ENCODE measurements around the gene FMNL1.

The FMNL1 gene

DNA sequence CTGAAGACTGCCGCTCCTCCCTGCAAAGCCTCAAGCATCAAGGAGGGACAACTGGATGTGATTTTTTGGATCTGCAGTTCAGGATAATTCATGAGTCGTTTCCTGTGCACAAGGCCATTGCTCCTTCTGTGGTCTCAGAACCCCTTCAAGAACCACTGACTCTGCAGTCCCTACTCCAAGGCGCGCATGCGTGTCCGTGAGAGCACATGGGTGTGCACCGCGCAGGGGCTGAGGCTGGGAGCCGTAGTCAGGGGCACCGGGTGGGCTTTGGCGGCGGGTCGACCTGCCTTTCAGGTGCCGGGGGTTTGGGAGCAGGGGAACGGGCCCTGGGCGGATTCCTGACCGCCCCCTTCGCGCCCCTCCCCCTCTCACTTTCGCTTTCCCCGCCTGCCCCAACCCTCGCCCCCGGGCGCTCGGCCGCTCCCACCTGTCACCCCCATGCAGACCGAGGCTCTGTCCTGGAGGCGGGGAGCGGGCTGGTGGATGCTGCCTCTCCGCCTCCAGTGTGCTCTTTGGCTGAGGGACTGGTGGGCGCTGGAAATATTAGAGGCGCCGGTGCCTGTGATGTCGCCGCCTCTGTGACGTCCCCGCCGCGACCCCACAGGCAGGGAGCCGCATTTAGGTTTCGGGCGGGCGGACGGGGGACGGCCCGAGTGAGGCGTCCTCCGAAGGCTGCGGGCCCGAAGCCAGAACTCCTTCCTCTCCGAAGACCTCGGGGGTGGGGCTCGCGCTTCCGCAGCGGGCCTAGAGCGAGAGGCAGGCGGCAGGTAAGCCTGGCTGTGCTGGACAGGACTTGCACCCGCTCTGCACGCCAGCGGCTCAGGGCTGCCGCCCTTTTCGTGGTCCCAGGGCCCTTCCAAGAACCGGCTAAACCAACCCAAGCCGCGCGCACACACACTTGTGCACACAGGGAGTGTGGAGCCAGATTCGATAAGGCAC is 40.2 kb downstream of the FMNL1 start, which contains the start of gene SPATA32:
Gene SPATA32 (minus strand): TSS at position 518 of the 939 bp plus-strand sequence. CDS start 78 bp downstream, at position 440.
- DNase-seq: peak; percentile 82

DNA sequence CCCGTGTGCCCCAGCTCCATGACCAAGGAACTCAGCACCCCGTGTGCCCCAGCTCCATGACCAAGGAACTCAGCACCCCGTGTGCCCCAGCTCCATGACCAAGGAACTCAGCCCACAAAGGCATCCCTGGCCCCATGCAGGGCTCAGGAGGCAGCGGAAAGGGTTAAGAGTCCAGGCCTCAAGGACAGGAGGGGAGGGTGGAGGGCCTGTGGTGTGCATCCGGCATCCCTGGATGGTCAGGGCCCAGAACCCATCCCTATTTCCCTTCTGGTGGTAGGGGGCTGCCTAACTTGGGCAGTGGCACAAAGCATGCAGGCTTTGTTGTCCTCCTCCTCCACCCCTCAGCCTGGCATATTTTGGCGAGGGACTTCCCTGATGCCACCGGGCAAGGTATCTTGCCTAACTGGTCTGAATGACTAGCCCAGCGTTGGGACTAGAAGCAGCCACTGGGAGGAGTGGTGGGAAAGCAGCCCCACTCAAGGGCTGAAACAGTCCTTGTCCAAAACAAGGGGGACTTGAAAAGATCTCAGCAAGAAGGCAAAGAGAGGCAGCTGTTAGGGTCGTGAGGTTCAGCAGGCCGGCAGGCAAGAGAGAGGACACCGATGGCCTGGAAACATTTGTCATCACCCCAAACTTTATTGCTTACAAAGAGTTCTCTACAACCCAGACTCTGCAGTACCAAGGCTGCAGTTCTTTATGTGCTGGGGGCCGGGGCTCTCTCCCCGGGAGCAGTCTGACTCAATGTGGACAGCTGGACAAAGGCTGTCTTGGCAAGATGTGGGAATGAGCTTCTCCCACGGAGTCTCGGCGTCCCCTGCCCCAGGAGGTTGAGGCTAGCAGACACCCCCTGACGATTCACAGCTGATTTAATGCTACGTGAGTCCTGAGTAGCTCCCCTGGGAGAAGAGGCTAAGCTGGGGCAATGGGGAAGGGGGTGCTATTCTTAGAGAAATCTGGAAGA is 41.1 kb downstream of the FMNL1 start:
- peak; percentile 7 for DNase-seq

DNA sequence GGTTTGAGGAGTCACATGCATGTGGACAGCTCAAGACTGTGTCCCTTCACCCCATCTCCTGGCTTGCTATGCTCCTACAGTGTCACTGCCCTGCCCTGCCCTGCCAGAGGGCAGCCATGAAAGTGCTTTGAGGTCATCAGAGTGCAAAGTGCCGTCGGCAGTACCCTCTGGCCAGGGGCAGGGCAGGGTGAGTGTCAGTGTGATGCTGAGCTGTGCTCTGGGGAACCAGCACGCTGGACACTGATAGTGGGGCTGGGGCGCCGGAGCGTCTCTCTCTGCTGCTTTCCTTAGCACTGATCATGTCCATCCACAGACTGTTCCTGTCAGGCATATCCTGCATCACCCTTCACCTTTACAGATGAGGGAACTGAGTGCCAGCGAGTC is 41.8 kb downstream of the FMNL1 start:
- peak; percentile 1 for DNase-seq

DNA sequence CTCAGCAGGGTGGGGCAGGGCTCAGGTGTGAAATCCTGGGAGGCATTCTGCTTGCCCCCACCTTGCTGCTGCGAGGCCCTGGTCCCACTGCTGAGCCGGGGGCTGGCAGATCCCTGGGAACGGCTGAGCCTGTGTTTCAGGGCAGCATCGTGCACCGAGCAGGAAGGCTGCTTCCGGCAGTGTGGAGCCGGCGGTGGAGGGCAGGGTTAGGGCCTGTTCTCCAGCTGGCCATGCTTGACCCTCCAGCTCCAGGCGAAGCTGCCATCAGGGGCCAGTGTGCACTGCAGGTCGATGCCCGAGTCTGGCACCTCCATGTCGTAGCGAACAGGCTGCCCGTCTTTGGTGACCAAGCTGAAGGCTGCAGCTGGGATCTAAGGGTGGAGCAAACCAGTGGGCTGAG is 42.7 kb downstream of the FMNL1 start:
- no peak for DNase-seq

DNA sequence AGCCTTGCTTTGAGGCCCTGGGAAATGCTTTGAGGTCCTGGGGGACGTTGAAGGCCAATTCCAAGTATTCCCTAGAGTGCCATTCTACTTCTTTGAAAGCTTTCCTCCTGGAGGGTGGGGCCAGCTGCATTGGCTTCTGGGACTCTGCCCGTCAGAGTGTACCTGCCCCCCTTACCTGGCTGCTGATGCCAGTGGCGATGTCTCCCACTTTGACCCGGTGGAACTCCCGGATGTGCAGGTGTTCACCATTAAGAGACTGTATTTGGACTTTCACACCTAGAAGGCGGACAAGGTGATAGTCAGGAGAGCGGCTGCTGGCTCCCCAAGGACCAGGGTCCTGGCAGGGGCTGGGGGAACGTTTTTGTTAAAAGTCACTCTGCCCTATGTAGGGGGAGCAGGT is 43.3 kb downstream of the FMNL1 start:
- DNase-seq: no peak

DNA sequence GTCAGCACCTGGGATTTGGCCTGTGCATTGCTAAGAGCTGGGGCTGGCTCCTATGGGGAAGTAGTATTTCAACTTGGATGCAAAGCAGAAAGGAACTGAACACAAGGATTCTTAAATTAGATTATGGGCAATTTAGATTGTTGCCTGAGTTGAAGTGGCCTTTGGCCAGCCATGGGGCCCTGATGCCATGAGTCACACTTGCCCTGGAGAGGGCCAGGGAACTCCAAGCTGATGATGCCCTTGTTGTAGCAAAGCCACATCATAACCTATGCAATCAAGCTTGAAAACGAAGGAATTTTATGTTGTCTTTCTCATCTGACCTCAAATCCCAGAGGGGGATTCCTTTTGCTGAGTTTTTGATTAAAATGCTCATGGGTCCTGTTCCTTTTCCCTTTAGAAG is 44.1 kb downstream of the FMNL1 start:
- DNase-seq: no peak

DNA sequence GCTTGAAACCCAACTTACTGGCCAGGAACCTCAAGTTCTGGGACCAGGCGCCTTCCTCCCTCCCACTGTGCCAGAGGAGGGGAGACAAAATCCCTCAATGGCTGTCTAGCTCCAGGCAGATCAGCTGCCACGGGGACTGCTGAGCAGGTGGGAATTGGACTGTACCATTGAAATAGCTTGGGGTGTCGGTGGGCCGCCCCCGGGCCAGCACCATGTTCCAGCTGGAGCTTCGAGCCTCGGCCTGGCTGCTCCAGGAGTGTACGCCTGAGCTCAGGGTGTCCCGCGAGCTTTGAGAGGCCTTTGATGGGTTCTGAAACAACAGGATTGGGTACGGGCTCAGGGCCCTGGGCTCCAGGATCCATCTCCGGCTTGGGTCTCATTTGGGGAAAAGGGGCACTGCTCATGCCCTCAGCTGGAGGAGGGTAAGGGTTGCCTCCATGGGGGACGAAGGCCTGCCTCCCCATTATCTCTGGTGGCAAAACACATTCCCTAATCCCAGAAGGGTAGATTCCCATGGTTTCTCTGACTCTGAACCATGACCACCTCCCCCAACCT is 44.8 kb downstream of the FMNL1 start:
- DNase-seq: no peak

DNA sequence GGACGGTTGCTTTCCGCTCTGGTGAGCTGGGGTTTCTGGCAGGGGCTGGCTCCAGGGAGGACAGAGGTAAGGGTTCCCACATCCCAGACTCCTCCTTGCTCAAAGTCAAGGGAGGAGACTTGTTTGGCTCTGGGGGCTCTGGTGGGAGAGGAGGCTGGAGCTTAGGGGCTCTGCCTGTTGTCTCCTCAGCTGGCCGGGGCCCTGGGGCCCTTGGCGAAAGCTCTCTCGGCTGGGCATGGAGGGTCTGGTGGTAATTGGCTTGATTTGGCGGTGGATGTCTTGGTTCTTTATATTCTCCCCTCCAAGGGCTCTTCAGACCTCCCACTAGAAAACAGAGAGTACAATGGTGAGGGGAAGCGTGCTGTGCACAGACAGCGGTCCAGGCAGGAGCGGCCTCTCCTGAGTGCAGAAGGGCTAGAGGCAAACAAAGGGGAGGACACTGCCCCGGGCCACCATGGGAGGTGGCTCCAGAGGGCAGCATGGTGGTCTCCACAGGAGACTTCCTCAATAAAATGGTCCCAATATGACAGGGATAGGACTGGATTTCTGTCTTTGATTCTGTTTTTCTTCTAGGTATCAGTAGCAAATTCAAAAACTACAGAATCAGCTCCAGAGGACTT is 45.9 kb downstream of the FMNL1 start:
- no peak for DNase-seq

DNA sequence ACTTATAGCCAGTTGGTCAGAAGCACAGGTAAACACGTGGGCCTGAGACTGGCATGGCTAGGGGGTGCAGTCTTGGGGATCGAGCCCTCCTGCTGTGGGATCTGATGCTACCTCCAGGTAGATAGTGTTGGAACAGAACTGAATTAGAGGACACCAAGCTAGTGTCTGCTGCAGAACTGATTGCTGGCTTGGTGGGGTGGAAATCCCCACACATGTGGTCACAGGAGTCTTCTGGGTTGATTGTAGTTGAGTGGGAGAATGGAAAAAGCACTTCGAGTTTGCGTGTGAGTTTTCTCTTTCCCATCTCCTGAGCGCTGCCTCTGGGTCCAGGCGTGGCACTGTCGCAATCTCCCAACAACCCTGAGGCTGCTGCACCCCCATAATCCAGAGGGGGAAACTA is 48.2 kb downstream of the FMNL1 start:
- no peak for DNase-seq

DNA sequence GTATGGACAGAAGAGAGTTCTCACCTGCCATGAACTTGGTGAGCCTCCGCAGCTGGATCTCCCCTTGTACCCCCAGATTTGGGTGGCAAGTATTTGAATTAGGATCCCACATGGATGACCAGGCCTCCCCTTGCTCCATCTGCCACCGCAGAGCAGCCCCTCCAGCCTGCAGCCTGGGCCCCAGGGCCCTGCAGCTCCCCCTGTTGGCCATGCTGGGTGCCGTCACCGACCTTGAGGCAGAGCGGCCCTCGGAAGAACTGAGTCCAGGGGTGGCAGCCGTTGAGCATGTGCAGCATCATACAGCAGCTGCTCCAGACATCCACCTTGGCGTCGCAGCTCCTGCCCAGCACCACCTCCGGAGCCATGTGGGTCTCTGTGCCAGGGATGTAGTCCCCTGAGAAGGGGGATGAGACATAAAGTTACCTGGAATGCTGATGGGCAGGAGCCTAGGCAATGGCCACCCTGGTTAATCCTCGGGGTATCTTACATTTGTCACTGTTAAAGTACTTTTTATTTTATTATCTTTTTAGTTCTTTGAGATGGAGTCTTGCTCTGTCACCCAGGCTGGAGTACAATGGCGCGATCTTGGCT is 49.2 kb downstream of the FMNL1 start:
- peak; percentile 76 for DNase-seq

DNA sequence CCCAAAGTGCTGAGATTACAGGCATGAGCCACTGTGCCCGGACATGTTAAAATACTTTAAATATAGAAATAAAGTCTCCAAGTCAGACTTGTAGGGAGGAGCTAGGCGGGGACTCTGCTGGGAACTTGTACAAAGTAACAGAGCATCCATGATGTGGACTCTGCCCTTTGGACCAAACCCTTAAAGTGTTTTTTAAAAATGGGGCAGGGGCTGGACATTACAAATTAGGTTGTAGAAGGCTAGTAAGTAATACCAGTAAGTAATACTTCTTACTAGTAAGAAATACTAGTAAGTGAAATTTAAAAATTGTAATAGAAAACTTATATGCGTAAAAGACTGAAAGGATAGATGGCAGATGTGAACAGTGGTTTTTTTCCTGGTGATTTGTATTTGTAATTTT is 49.9 kb downstream of the FMNL1 start:
- DNase-seq: no peak

DNA sequence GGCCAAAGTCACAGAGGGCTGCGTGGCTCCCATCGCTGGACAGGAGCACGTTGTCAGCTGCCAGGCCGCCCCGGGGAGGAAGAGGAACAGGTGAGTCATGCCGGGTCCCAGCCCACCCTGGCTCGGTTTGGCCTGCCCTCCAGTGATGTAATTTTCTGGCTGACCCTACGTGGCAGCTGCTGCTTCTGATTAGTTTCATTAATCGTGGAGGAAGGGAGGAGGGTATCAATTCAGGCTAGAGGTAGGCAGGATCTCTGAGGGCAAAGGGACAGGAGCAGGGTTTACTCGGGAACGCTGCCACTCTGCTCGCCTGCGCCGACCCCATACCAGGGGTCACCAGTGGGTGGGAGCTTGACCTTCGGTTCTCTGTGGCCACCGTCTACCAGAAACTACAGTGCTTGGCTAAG is 51.9 kb downstream of the FMNL1 start:
- no peak for DNase-seq

DNA sequence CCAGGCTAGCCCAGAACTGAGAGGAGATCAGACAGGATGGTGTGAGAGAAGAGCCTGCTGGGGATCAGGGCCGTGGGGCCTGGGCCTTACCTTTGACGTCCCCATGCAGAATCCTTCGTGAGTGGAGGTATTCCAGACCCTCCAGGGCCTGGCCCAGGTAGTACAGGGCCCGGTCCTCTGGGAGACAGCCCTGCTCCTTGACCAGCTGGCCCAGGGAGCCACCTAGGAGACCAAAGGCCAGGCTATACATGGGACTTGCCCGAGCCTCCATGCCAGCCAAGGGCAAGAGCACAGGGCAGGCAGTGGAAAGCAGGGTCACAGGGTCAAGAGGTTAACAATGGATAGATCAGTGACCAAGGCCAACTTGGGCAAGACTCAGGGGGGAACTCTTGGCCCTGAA is 52.3 kb downstream of the FMNL1 start:
- DNase-seq: no peak

DNA sequence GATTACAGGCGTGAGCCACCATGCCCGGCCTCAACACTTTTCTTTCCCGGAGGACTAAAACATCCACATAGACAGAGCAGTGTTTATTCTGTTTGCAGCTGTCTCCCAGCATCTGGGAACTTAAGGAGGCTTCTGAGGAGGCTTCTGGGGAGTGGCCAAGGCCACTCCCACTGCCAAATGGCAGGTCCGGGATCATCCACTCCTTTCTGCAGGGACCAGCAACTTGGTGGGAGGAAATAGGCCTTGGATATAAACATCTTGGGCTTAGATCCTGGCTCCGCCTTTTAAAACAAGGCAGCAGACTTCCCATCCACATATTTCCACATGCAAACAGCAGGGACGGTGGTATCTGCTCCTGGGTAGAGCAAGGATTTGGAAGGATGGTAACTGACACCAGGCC is 54.3 kb downstream of the FMNL1 start:
- DNase-seq: no peak

DNA sequence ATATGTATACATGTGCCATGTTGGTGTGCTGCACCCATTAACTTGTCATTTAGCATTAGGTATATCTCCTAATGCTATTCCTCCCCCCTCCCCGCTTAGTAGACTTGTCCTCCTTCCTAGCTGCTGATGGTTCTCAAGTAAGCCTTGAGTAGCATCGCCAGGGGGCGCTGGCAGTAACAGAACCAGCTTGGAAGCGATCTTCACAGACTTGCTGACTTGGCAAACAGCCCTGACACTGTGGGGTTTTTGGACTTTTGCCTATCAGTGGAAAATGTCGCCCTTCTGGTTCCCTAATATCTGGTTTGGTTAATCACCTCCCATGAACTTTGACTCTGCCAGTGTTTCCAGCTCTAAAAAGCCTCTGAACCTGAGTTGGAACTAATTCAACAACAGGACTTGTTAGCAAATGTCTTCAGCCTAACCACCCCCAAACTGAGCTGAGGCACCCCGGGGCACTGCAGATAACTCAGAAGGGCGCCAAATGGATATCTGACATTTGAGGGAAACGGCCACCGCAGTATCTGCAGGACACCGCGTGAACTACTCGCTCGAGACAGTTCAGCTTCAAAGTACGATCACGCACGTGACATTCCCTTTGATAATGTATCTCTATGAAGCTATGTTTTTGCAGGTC is 55.6 kb downstream of the FMNL1 start:
- DNase-seq: peak; percentile 97

DNA sequence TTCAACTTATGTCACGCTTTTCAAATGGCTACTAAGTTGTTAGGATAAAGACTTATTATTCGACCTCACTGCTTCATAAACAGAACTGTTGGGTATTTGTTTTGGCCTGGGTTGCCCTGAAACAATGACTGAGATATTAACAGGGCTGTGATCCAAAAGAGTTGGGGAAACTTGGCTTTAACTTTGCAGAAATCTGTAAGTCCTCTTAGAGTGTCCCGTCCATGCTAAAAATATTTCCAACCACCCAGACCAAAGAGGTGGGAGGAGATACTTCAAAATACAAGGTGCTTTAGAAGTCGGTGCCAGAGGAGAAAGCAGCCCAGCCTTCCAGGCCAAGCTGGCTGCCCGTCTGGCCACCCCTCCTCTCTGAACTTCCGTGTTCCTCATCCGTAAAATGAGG is 56.3 kb downstream of the FMNL1 start:
- no peak for DNase-seq

DNA sequence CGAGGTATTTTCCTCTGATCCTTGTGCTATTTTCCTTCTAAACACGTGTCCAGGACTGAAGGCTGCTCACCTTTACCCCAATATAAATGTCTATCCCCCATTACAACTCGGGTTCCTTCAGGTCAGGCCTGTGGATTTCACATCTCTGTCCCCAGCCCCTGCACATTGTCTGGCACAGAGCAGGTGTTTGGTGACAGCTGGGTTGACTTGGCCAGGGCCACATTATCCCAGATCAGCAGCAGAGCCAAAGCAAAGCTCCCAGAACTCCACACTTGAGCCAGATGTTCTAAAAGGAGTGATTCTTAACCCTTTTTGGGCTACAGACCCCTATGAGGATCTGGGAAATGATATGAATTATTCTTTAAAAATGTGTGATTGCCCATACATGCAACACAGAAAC is 58.2 kb downstream of the FMNL1 start:
- no peak for DNase-seq

DNA sequence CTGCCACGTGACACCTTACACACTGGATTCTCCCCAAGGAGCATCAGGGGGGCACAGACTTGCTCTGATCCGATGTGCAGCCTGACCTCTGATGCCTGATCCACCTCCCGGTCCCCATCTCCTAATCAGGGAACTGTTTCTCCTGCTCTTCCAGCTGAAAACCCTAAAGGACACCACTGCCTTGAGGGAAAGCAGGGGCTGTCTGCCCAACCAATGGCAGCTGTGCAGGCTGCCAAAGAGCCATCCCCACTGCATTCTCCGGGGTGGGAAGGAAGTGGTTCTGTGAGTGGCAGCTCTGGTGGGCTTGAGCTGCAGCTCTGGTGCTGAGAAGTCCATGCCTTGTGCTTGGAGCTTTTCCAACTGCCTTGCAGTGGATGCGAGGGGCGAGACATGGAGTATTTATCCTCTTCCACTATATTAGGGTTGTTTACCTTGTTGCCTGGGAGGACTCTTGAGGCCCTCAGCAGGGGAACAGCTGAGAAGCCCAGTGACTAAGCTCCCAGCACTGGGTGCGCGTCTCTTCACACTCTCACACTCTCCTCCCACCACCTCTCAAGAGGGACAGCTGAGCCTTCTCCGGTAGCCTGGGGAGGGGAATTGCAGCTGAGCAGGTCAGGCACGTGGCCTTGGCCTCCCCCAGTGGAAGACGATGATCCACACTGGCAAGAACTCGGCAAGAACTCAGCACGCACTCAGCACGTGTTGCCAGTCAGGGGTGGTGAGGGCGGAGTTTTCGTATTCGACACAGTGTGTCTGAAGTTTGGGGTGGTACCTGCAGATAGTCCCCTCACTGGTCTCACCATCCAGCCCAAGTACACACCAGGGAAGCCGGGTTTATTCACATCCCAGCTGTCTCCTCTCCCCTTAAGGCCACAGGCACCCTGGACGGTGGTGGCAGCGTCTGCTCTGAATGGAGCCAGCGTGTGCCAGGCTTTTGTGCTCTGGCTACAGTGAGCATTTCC is 61.3 kb downstream of the FMNL1 start:
- no peak for DNase-seq

DNA sequence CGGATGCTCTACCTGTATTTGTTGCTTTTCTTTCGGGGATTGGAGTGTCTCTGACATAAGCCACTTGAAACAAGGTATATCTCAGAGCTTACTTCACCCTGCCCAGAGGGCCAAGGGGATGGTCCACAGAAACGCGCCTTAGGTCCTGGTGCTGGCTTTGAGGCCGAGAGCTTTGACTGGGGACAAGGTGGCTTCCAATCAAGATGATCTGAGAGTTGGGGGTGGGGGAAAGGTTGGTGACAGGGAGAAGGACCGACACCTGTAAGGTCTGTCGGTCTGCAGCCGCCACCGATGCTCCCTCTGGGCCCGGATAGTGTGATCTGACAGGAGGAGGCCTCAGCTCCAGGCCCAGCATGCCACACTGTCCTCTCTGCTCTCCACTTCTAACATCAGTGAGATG is 62.0 kb downstream of the FMNL1 start:
- DNase-seq: no peak

Data from CD4-positive, alpha-beta T cell treated with Interleukin-17A for 4 hours (primary cell).